ENCODE data around the gene OIP5. TPM values are rescaled to one million over a fixed set of nuclear protein-coding genes. Genes with fewer than 3 reads are reported as not detected.
"Not testable (repeated sequence)": the region's sequence is repeated elsewhere in the genome, so short reads cannot be mapped to it uniquely, and the experiment has no call there.

Gene OIP5
- total RNA-seq, 4 donors from 2014 or later = 0.46 to 0.48 TPM; not detected in 2

- no peak for ATAC-seq (ENCODE audit: low FRiP score)
Measured at GRCh38 chr15:41286665-41287333, 45.6 kb downstream of the OIP5 start.

GRCh38 chr15:41285285-41285684 is 47.1 kb downstream of the OIP5 start:
- TF ChIP-seq CTCF (IDR thresholded peaks at IDR 0.05) = no peak
- no peak for ATAC-seq (ENCODE audit: low FRiP score)
- DNase-seq (ENCODE audit: low spot score) = no peak

More at GRCh38 chr15:41286665-41287333, 45.6 kb downstream of the OIP5 start:
- no peak for TF ChIP-seq CTCF (IDR thresholded peaks at IDR 0.05)
- no peak for DNase-seq (ENCODE audit: low spot score)

- no peak for DNase-seq (ENCODE audit: low spot score)
- no peak for TF ChIP-seq CTCF (IDR thresholded peaks at IDR 0.05)
- peak; percentile 31 for ATAC-seq (ENCODE audit: low FRiP score)
Measured at GRCh38 chr15:41284427-41285177, 47.8 kb downstream of the OIP5 start.

- peak; percentile 98 for ATAC-seq (ENCODE audit: low FRiP score)
- no peak for TF ChIP-seq CTCF (IDR thresholded peaks at IDR 0.05)
- DNase-seq (ENCODE audit: low spot score) = peak; percentile 95
Measured at GRCh38 chr15:41283653-41284426, 48.6 kb downstream of the OIP5 start.

DNA sequence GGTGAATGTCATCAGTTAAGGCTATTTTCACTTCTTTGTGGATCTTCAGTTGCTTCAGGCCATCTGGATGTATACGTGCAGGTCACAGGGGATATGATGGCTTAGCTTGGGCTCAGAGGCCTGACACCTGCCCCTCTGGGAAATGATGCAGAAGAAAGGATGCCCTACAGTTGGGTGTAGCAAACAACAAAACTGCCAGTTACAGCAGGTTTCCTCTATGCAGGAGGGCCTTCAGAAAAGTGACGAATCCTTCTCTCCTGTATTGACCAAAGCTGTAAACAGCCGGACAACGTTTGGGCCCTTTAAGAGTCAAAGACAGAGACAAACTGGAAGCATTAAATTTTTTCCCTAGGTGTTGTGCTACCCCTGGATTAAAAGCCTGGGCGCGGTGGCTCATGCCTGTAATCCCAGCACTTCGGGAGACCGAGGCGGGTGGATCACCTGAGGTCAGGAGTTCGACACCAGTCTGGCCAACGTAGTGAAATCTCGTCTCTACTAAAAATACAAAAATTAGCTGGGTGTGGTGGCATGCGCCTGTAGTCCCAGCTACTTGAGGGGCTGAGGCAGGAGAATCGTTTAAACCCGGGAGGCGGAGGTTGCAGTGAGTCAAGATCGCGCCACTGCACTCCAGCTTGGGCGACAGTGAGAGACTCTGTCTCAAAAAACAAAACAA is 49.3 kb downstream of the OIP5 start:
- not testable (repeated sequence) for DNase-seq (ENCODE audit: low spot score); ATAC-seq (ENCODE audit: low FRiP score)

DNA sequence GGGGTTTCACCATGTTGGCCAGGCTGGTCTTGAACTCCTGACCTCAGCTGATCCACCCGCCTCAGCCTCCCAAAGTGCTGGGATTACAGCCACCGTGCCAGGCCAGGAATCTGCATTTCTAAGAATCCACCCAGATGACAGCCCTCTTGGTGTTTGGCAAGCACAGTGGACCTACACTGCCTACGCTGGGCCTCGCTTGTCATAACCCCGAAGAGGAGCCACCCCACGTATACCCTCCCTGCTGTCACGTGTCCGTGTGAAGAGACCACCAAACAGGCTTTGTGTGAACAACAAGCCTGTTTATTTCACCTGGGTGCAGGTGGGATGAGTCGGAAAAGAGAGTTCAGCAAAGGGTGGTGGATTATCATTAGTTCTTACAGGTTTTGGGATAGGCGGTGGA is 50.0 kb downstream of the OIP5 start:
- not testable (repeated sequence) for DNase-seq (ENCODE audit: low spot score)

DNA sequence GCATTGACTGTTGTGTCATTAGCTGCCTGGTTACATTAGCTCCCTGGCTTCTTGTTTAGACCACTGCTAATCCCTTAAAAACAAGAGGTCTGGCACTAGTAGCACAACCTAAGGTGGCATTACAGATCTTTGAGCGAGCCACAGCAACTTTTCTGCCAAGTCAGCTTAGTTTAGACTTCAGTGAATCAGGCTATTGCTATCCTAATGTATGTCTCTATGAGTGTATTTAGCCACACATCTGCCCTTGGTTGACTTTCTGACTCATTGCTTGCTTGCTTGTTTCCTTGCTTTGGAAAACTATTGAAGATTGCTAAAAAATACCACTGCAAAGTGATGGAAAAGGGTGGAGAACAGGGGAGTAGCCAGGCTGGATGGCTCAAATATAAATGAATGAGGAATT is 51.2 kb downstream of the OIP5 start:
- no peak for DNase-seq (ENCODE audit: low spot score)
- no peak for TF ChIP-seq CTCF (IDR thresholded peaks at IDR 0.05)
- no peak for ATAC-seq (ENCODE audit: low FRiP score)

More for the DNA sequence above, 50.0 kb downstream of the OIP5 start:
- ATAC-seq (ENCODE audit: low FRiP score) = not testable (repeated sequence)
